Fibroblast of mammary gland (primary cell): ENCODE results near the gene AKAP13.

Source experiments
- DNase-seq: peaks from one replicate; pipeline ENCODE4 v3.0.0-alpha.2; 2010; ENCODE audit warnings: low read depth
- H3K4me3 ChIP-seq: 2 replicates; pipeline ENCODE4 v1.5.1; 2011; ENCODE audit warnings: low read depth, mild to moderate bottlenecking, low read length, moderate library complexity; ENCODE audit not compliant: control insufficient read depth
- TF ChIP-seq, protein P1 (sequence below): conservative IDR thresholded peaks from 2 replicates; pipeline ENCODE4 v1.5.1; 2011; ENCODE audit warnings: low read depth, low read length, inconsistent platforms; ENCODE audit not compliant: control insufficient read depth, insufficient read depth

Gene AKAP13

GRCh38 chr15:85470563-85471271, 90.3 kb downstream of the AKAP13 start:
- no peak overlapping the region for H3K4me3 ChIP-seq
- no peak for DNase-seq

GRCh38 chr15:85472349-85472748, 91.9 kb downstream of the AKAP13 start:
- TF ChIP-seq, protein P1, sequence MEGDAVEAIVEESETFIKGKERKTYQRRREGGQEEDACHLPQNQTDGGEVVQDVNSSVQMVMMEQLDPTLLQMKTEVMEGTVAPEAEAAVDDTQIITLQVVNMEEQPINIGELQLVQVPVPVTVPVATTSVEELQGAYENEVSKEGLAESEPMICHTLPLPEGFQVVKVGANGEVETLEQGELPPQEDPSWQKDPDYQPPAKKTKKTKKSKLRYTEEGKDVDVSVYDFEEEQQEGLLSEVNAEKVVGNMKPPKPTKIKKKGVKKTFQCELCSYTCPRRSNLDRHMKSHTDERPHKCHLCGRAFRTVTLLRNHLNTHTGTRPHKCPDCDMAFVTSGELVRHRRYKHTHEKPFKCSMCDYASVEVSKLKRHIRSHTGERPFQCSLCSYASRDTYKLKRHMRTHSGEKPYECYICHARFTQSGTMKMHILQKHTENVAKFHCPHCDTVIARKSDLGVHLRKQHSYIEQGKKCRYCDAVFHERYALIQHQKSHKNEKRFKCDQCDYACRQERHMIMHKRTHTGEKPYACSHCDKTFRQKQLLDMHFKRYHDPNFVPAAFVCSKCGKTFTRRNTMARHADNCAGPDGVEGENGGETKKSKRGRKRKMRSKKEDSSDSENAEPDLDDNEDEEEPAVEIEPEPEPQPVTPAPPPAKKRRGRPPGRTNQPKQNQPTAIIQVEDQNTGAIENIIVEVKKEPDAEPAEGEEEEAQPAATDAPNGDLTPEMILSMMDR: no peak
- no peak for DNase-seq
- no peak overlapping the region for H3K4me3 ChIP-seq

More at GRCh38 chr15:85470563-85471271, 90.3 kb downstream of the AKAP13 start:
- TF ChIP-seq, protein P1: no peak

DNA sequence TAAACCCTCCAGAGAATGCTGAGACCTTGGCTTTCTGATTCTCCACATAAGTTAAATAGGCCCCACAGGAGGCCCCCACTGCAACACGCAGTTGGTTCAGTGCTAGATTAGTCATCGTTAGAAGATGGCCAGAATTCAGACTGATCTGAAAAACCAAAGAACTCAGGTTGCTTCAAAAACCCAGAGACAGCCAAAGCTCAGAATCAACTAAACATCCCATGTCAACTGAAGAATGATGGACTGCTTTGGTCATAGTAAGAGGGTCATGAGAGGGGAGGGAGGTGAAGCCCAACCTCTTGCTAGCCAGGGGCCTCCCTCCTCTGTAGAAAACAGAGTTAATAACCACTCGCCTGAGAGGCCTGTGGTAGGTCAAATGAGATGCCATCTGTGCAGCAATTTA, 93.1 kb downstream of the AKAP13 start:
- TF ChIP-seq, protein P1: no peak
- peak; percentile 64 for DNase-seq
- no peak overlapping the region for H3K4me3 ChIP-seq

DNA sequence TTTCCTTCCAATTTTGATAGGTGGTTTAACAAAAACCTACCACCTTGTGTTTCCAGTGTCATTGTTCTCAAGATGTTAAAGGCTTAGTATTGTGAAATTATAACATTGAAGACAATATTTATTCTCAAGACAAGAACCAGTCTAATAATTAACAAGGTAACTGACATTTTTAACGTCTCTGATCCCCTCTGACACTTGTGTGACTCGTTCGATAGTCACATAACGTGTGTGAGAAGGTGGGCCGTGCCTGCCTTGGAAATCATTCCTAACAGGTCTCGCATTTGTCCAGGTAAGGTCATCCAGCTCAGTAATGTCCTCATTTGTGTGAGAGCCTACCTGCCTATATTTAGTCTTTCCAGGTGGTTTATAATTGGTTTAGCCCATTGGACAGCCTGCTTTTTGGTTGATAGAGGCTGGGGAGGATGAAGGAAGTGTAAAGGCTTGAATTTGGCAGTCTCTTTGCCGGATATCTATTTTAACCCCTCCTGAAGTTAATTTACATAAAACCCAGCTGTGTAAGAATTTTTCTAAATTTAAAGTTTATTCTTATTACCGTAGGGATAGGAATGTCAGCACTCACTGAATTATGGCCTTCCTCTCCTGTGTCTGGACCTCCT, 94.4 kb downstream of the AKAP13 start:
- H3K4me3 ChIP-seq: no peak overlapping the region
- TF ChIP-seq, protein P1: no peak

DNA sequence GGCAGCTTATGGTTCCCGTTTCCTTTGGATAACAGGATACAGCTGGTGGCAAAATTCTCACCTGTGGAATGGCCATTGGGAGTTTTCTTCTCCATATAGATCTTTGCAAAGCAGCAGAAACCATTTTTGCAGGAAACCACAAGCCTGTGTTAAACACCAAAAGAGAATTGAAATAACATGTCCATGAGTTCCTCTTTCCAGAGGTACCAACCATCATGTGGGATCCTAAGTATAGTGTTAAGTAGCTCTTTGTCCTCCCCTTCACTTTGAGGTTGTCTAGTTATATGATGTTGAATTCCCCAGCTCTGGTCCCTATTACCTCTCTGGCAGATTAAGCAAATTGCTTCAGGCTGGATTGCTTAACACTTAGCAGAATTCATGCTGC, 94.9 kb downstream of the AKAP13 start:
- no peak for DNase-seq
- no peak overlapping the region for H3K4me3 ChIP-seq
- TF ChIP-seq, protein P1: no peak

More for the DNA sequence above, 94.4 kb downstream of the AKAP13 start:
- DNase-seq: no peak

GRCh38 chr15:85475711-85476110, 95.3 kb downstream of the AKAP13 start:
- DNase-seq: no peak
- no peak overlapping the region for H3K4me3 ChIP-seq
- TF ChIP-seq, protein P1: no peak

GRCh38 chr15:85477061-85477460, 96.7 kb downstream of the AKAP13 start:
- no peak overlapping the region for H3K4me3 ChIP-seq
- TF ChIP-seq, protein P1: no peak

More at GRCh38 chr15:85477061-85477460, 96.7 kb downstream of the AKAP13 start:
- no peak for DNase-seq
